OCI-LY1 (cell line): ENCODE results near the gene LSM14A.

Experiments
- CTCF ChIP-seq: fragments of 200-600 bp; sonication (generic), shearing (Covaris generic); IDR thresholded peaks from 2 replicates; pipeline ENCODE4 v1.5.1; 2017; ENCODE audit warnings: mild to moderate bottlenecking, antibody characterized with exemption, low read length, moderate library complexity, mixed read lengths
- EZH2 ChIP-seq: fragments of 200-600 bp; sonication (generic), shearing (Covaris generic); IDR thresholded peaks from 2 replicates; pipeline ENCODE4 v1.8.0; 2017; ENCODE audit warnings: borderline replicate concordance, mixed run types, mild to moderate bottlenecking, antibody characterized with exemption, low read length, moderate library complexity, mixed read lengths

GRCh38 chr19:34246340-34246739 lies 74.0 kb downstream of the LSM14A start:
- TF ChIP-seq CTCF: no peak
- no peak for TF ChIP-seq EZH2
